Heart left ventricle (tissue), 13 donors: ENCODE measurements around the gene CRACDL.

Experiments used
- POLR2A ChIP-seq, 2 donors: fragments of 450-650 bp; IDR thresholded peaks; one replicate each; pipeline ENCODE4 v1.6.1; 2017; ENCODE audit warnings: antibody characterized with exemption in 2 of 2, mild to moderate bottlenecking in 2 of 2, moderate library complexity in 2 of 2
- TF ChIP-seq, protein P1 (sequence below), 12 donors: fragments of 200-600 bp; sonication (generic) in 4 of 12; IDR thresholded peaks; one replicate each; pipeline versions ENCODE4 v1.5.0 to v1.8.0; 2018 to 2022; ENCODE audit warnings: antibody characterized with exemption in 12 of 12, mild to moderate bottlenecking in 5 of 12
- donor health status: ischemic (EF 13 %, LVEDD 7.1; RV severe dilation, severe dysfunction).
- donor health status: DM: no; HTN: yes; CAD: no.
- donor health status: DM: no; HTN: no; CAD: no.
- donor health status: ischemic (EF 25% LVEDD 6.9; RV normal size, moderate dysfunction).
- donor health status: ischemic (EF 25% LVEDD 5.7; RV mildly dilated, moderate dysfunction).
- donor health status: ischemic (EF 35%, LVEDD 5.7; RV mildly dilated, moderate dysfunction).
- donor health status: nonischemic (EF 11% LVEDD 7.7; RV severe dilation, severe dysfunction).
- donor health status: DM: yes; HTN: yes; CAD: no.
- donor health status: PGD.
- donor health status: ischemic (EF 29% LVEDD 5.4; RV normal size, mild dysfunction).
- donor health status: nonischemic (EF 23%, LVEDD 6.1; RV moderate dilation, normal function).

GRCh38 chr2:98818164-98818563 lies 117.9 kb downstream of the CRACDL start:
- TF ChIP-seq POLR2A (IDR thresholded peaks at IDR 0.05) = no peak
- TF ChIP-seq, protein P1, sequence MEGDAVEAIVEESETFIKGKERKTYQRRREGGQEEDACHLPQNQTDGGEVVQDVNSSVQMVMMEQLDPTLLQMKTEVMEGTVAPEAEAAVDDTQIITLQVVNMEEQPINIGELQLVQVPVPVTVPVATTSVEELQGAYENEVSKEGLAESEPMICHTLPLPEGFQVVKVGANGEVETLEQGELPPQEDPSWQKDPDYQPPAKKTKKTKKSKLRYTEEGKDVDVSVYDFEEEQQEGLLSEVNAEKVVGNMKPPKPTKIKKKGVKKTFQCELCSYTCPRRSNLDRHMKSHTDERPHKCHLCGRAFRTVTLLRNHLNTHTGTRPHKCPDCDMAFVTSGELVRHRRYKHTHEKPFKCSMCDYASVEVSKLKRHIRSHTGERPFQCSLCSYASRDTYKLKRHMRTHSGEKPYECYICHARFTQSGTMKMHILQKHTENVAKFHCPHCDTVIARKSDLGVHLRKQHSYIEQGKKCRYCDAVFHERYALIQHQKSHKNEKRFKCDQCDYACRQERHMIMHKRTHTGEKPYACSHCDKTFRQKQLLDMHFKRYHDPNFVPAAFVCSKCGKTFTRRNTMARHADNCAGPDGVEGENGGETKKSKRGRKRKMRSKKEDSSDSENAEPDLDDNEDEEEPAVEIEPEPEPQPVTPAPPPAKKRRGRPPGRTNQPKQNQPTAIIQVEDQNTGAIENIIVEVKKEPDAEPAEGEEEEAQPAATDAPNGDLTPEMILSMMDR (IDR thresholded peaks at IDR 0.05) = no peak
